GM10847 (cell line): Measurements from ENCODE around the gene CDC42BPG.

Source experiments
- POLR2A ChIP-seq: IDR thresholded peaks from 2 replicates; pipeline ENCODE4 v1.6.1; 2011; ENCODE audit not compliant: insufficient read length; ENCODE audit errors: extremely low read depth

CDC42BPG gene

DNA sequence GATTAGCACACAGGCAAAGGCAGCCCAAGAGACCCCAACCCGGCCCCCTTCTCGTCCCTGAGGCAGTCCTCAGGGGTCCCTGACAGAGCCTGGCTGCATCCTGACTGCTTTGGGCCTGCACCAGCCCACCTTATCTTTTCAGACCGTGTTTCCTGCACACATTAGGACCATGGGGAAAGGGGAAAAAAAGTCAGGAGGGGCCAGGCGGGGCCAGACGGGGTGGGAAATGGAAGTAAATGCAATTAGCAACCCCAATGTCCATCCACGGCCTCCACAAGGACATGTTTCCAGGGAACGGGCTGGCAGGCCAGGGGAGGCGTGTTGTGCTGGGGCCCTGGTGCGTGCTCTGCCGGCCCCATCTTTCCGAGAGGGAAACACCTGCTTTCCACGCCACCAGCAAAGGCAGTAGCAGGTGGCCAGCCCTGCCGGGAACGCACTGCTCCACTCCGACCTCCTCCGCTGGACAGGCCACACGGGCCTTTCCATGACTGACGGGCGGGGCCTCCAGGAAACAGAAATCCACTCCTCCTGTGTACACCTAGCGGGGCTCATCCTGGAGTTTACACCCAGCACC lies 26.5 kb upstream of the CDC42BPG start:
- no peak for TF ChIP-seq POLR2A

DNA sequence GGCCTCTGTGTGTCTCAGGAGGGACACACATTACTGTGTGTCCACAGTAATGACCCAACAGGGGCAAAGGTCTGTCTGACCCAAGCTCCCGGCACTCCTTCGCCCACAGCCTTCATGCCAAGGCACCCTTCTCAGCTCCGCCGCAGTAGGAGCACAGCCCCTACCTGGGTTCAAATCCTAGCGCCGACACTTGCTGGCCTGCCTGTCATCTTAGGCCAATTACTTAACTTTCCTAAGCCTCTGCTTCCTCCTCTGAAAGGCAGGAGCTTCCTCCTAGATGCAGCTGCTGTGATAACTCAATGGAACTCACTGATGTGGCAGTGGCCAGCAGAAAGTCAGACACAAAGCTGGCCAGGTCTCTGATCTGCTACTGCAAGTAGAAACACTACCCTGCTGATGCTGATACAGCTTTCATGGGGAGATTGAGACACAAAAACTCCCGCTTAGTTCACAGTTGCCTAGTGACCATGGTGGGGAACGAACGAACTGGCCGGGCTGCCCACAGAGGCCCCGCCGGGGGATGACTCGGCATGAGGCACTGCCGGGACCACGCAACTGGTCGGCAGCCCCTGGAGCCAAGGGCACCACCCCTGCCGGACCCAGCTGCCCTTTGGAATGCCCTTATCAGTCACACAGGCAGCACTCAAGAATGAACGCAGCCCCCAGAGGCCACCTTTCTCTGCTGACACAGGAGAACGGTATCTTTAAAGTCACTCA lies 25.9 kb upstream of the CDC42BPG start:
- TF ChIP-seq POLR2A, result no peak

GRCh38 chr11:64869571-64870175 lies 25.2 kb upstream of the CDC42BPG start:
- no peak for TF ChIP-seq POLR2A

- no peak for TF ChIP-seq POLR2A
These were observed 24.6 kb upstream of the CDC42BPG start for GRCh38 chr11:64868904-64869570.

GRCh38 chr11:64867748-64868462 lies 23.5 kb upstream of the CDC42BPG start:
- no peak for TF ChIP-seq POLR2A

- TF ChIP-seq POLR2A, result no peak
These were observed 21.7 kb upstream of the CDC42BPG start for GRCh38 chr11:64866173-64866491.

- TF ChIP-seq POLR2A, result no peak
These were observed 21.1 kb upstream of the CDC42BPG start for GRCh38 chr11:64865286-64866172.

DNA sequence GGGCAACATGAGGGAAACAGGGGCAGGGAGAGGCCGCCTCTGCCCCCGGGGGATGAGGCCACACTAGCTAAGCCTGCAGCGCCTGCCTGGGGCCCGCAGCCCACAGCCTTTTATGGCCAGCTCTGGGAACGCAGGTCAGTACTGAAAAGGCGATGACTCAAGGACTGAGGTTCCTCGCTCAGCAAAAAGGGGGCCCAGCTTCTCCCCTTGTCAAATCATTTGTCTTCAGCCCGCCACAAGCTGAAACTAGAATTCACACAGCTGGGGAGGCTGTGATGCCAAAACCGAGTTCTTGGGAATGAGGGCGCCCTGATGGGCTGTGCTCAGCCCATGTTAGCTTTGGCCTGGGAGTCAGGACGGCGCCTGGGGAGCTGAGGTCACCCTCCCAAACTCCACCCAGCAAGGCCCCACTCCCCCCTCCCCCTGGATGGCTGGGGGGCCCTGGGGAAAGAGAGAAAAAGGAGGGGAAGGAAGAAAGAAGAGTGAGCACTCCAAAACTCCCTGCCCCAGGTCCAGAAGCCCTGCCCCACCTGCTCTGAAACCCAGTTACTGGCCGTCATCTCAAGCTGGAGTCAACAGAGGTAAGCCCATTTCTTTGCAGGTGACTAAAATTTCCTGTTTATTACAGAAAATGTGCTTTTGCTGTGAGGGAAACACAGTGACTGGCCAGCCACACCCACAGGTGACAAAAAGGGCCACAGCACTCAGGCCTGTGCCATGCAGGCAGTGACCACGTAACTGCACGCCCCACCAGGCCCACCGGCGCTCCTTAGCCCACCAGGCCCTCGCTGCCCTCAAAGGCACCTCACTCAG lies 20.2 kb upstream of the CDC42BPG start:
- TF ChIP-seq POLR2A, result peak; percentile 28

- TF ChIP-seq POLR2A, result no peak
These were observed 19.7 kb upstream of the CDC42BPG start for GRCh38 chr11:64864135-64864472.

- no peak for TF ChIP-seq POLR2A
These were observed 19.1 kb upstream of the CDC42BPG start for GRCh38 chr11:64863391-64864060.

DNA sequence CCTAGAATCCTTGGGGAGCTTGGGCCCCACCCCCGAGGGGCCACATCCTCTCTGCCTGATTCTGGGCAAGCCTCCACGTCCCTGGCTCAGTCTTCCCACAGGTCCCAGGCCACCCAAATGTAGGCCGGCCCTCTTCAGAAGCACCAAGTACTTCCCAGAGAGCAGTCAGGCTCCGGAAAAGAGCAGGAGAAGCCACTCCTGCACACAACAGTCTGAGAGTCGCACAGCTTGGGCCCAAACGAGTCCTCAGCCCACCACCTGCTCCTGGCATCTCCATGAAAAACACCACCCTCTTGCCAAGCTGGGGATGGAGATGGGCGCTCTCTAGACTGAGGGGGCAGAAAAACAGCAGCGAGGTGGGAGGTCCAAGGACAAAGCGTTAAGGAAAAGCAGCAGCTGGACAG lies 18.5 kb upstream of the CDC42BPG start:
- TF ChIP-seq POLR2A, result no peak

- TF ChIP-seq POLR2A, result no peak
These were observed 16.9 kb upstream of the CDC42BPG start for GRCh38 chr11:64861227-64861975.
